GM12872 (cell line): ENCODE measurements around the gene ZNF24.

ENCODE experiments used
- CTCF ChIP-seq: IDR thresholded peaks from 3 replicates; pipeline ENCODE4 v1.5.1; 2011; ENCODE audit warnings: low read depth, mild to moderate bottlenecking, low read length, moderate library complexity; ENCODE audit not compliant: insufficient read depth

ZNF24 gene

DNA sequence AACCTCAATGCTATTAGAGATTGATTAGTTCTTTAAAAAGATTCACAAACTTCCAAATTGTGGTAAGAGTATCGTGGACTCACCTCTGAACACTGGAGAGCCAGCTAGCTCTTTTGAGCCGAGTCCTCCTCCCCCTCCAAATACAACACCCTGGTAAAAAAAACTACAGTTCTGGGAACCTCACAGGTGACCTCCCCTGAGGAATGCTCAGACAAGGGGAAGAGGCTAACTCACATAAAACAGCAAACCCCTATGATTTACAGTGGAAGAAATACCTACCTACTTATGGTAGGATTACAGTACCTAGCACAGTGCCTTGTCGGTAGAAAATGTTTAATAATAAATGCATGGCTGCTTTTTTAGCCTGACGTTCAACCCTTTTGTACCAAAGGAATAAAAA lies 8.4 kb downstream of the ZNF24 start:
- TF ChIP-seq CTCF, result no peak

- no peak for TF ChIP-seq CTCF
These were observed 9.4 kb downstream of the ZNF24 start for GRCh38 chr18:35334821-35335220.

- no peak for TF ChIP-seq CTCF
These were observed 10.0 kb downstream of the ZNF24 start for GRCh38 chr18:35334212-35334611.

DNA sequence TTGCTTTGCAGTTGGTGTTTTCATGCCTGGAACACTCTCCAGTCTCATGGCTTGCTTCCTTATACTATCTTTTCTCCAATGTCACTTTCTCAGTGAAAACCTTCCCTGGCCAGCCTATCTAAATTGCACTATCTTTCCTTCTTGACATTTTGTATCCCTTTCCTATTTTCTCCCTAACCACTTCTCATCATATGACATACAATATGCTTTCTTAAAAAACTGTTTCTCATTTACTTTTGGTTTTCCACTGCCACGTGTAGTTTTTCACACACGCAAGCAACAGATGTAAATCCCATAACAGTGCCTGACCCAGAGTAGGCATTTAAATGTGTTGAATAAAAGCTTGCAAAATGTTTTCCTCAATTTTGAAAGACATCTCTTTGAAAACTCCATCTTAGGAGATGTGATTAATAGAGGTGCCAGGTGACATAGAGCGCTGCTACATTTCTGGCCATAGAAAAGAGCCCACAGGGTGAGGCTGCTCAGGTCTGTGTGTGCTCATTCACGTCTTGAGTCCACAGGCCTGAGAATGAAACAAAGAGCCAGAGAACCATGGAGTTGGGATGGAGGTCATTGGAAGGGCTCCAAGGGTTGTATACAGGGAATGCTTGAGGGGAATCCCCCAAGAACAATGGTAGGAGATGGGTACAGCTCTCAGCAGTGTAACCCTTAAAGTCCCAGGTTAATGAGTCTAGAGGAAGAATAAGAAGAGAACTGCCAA lies 12.7 kb downstream of the ZNF24 start:
- TF ChIP-seq CTCF, result no peak

GRCh38 chr18:35328868-35329267 lies 15.4 kb downstream of the ZNF24 start:
- no peak for TF ChIP-seq CTCF

- no peak for TF ChIP-seq CTCF
These were observed 17.4 kb downstream of the ZNF24 start for GRCh38 chr18:35326695-35327387.

GRCh38 chr18:35324926-35325655 lies 19.1 kb downstream of the ZNF24 start:
- no peak for TF ChIP-seq CTCF
